GM12872 (cell line): ENCODE results near the gene TRPV2.

Experiments
- TF ChIP-seq, protein P1 (sequence below): IDR thresholded peaks from 3 replicates; pipeline ENCODE4 v1.5.1; 2011; ENCODE audit warnings: low read depth, mild to moderate bottlenecking, low read length, moderate library complexity; ENCODE audit not compliant: insufficient read depth

The TRPV2 gene

DNA sequence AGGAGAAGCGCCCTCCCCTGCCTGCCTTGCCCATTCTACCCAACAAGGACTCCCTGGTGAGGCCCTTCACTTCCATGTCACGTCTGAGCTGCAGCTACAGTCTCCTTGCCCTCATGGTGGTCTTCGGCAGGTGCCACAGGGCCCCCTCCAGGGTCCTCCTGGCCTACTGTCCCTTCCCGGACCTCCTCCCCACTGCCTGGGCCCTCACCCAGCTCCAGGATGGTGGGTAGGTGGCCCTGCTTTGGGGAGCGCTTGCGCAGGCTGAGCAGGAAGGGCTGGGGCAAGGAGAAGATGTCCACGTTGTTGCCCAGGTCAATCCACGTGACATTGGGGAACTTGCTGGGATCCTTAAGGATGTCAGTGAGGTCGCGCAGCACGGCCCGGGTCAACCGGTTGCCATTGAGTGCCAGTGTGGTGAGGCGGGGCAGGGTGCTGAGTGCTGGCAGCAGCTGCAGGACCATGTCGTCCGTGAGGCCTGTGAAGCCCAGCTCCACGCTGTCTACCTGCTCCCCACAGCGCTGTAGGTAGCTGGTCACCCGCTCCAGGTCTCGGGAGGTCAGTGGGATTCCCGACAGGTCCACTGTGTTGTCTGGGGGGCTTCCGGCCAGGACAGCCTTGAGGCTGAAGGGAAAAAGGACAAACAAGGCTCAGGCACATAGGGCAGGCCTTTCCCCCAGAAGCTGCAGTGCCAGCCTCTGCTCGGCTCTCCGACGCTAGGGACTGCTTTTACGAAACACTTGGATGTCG is 28.3 kb downstream of the TRPV2 start:
- TF ChIP-seq, protein P1, sequence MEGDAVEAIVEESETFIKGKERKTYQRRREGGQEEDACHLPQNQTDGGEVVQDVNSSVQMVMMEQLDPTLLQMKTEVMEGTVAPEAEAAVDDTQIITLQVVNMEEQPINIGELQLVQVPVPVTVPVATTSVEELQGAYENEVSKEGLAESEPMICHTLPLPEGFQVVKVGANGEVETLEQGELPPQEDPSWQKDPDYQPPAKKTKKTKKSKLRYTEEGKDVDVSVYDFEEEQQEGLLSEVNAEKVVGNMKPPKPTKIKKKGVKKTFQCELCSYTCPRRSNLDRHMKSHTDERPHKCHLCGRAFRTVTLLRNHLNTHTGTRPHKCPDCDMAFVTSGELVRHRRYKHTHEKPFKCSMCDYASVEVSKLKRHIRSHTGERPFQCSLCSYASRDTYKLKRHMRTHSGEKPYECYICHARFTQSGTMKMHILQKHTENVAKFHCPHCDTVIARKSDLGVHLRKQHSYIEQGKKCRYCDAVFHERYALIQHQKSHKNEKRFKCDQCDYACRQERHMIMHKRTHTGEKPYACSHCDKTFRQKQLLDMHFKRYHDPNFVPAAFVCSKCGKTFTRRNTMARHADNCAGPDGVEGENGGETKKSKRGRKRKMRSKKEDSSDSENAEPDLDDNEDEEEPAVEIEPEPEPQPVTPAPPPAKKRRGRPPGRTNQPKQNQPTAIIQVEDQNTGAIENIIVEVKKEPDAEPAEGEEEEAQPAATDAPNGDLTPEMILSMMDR: no peak

GRCh38 chr17:16444258-16444886 is 29.0 kb downstream of the TRPV2 start:
- TF ChIP-seq, protein P1: no peak

DNA sequence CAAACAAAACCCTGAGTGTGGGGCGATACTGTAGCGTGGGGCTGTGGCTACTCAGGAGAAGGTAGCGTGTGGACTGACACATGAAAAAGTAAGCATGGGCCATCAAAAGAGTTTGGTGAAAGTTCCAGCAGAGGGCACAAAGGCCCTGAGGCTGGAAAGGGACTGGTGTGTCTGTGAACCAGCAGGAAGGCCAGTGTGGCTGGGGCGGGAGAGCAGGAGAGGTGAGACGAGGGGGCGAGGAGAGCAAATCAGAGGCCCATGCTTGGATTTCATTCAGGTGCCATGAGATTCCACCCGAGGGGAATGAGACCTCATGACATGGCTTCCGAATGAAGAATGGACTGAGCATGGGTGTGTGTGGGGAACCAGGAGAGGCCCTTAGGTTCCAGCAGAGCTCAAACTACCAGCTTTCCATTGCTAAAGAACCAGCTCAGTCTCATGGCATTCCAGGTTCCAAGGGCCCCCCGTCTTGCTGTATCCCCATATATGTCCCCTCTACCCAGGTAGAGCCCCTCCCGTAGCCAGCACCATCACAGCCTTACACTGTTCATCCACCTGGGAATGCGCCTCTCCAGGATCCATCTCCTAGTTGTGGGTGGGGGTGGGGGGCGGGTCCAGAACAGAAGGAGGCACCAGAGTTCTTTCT is 31.1 kb downstream of the TRPV2 start:
- TF ChIP-seq, protein P1: no peak

DNA sequence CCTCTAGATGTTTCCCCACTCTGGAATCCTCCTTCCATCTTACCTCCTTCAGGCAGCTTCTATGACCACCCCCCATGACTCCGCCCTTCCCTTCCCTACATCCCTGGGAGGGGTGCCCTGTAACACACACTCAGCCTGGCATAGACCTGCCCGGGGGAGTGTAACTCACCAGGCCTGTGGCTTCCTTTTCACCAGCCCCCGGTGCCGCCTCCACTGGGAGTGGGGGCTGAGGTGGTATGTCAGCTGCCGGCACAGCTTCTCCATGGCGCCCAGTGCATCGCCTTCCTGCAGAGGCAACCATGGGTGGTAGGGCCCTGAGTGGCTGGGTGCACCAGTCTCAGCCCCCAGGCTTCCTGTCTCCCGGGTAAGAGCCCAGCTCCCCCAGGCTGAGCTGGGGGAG is 32.3 kb downstream of the TRPV2 start:
- TF ChIP-seq, protein P1: no peak

- TF ChIP-seq, protein P1: no peak
These were observed 33.1 kb downstream of the TRPV2 start for GRCh38 chr17:16448490-16448889.

DNA sequence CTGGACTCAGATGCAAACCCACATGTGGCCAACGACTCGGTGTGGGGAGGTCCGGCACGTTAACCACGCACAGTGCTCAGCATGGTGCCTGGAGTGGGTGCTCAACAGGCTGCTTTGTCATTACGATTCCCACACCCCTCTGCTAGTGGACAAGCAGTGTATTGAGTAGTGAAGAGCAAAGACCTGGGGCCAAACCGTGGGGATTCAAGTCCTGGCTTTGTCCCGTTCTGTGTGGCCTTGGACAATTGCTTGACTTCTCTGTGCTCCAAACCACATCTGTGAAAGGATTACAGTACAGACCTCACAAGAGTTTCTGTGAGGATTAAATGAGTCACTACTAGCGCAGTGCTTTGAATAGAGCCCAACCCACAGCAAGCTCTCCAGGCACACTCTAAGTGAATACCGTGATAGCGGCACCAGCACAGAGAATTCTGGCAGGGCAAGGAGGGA is 33.8 kb downstream of the TRPV2 start:
- TF ChIP-seq, protein P1: no peak

DNA sequence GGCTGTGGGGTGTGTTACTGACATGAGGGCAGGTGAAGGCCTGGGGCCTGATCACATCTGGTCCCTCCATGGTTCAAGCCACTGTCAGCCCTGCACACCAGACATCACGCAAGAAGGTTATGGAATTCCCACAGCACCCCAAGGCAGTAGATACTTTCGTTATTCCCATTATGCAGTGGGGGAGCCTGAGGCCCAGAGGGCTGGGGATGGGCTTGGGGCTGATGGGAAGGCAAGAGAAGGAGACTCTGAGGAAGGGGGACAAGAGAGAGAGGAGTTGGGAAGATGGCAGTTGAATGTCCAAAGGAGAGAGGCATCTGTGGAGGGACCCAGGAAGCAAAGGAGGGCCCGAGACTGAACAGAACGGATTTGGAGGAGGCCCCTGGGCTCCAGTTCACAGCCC is 34.7 kb downstream of the TRPV2 start:
- TF ChIP-seq, protein P1: no peak
